ENCODE results near the gene TCERG1L.
"Not testable (repeated sequence)": the region's sequence is repeated elsewhere in the genome, so short reads cannot be mapped to it uniquely, and the experiment has no call there.

TCERG1L gene

DNA sequence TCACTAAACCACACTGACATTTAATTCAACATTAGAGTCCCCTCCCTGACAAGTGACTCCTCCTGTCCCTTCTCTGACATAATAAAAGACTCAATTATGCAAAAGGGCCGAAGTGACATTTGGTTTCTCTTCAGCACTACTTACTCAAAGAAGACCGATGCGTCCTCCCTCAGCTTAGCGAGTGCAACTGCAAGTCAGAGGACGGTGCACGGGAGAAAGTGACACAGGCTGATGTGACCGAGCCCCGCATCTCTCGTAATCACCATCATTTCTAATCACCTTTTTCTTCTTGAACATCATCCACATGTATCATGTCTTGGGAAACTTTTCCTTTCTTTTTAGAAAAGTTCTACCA, 155.7 kb downstream of the TCERG1L start:
- Histone ChIP-seq H3K9me3 (ENCODE audit: control insufficient read depth, insufficient read depth, low read length) (peaks cover 22% of the 10 kb centered on the region), H3K4me3 (ENCODE audit: low read length) (no peak overlapping the region), H3K27me3 (ENCODE audit: control insufficient read depth, insufficient read depth, low read length) (no peaks in the 10 kb centered on the region), H3K4me1 (ENCODE audit: control insufficient read depth, insufficient read depth, low read length) (no peaks in the 10 kb centered on the region), H3K27ac (ENCODE audit: low read length) (no peak overlapping the region), H3K36me3 (ENCODE audit: control insufficient read depth, insufficient read depth, low read length) (no peaks in the 10 kb centered on the region)
- no peak for DNase-seq (ENCODE audit: low read depth, low spot score)
- no CpG with 5 or more reads among the region's 9 CpGs for WGBS (ENCODE audit: insufficient coverage, insufficient read length)

DNA sequence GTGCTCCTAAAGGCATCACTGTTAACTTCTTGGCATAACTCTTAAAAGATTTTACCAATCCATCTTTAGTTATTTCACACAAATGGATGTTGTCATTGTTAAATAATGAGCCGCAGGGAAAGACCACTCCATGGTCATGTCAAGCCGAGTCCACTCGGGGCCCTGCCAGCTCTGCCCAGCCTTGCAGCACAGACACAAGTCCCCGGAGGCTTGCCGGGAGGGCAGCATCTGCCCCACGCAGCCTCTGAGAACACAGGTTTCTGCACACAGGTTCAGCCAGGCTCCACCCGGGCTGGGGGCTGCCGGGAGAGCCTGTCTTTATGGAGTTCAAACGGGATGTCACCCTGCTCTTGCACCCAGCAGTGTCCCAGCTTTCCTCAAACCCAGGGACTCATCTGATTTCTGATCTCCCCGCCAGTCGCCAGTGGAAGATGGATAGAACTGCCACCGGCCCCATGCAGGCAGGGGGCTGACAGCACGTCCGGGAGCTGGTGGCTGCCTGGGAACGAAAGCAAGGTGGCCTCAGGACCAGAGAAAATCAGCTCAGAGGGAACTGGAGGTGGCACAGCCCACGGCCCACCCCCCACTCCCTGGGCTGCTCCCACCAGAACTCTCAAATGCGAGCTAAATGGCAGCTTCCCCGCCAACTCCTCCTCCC, 156.2 kb downstream of the TCERG1L start:
- peaks cover 22% of the 10 kb centered on the region for H3K9me3 ChIP-seq (ENCODE audit: control insufficient read depth, insufficient read depth, low read length)
- H3K27ac ChIP-seq (ENCODE audit: low read length) = no peak overlapping the region
- H3K36me3 ChIP-seq (ENCODE audit: control insufficient read depth, insufficient read depth, low read length) = no peaks in the 10 kb centered on the region
- no peaks in the 10 kb centered on the region for H3K4me1 ChIP-seq (ENCODE audit: control insufficient read depth, insufficient read depth, low read length)
- whole genome bisulfite sequencing (ENCODE audit: insufficient coverage, insufficient read length) = no CpG with 5 or more reads among the region's 18 CpGs
- DNase-seq (ENCODE audit: low read depth, low spot score) = no peak
- H3K27me3 ChIP-seq (ENCODE audit: control insufficient read depth, insufficient read depth, low read length) = no peaks in the 10 kb centered on the region
- H3K4me3 ChIP-seq (ENCODE audit: low read length) = no peak overlapping the region

DNA sequence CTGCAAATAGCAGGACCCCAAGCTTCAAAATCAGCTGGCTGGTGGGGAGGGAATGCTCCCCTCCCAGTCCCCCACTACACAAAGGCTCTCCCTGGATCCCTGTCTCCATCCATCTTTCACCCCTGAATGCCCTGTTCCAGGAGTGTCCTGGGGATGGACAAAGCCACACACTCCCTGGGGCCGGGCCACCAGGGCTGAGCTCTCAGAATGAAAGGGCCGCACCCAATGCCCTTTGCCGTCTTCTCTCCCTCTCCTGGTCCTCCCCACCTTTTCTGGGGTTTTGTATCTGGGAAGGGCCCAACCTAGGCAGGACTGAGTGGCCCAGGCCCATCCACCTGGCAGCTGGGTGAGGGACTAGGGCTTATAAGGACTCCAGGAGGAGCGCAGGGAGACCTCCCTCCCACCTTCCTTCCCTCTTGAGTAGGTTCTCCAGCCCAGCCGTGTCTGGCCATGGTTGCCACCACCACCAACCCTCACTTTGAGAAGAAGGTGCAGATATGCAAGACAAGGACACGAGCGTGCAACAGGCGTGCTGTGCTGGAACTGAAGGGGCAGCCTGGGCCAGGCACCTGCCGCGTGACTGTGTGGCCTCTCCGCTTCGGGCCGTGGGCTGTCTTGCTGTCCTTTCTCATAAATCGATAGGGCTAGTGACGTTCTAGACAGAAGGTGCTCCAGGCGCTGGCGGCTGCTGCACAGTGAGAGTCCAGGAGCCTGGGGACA, 157.1 kb downstream of the TCERG1L start:
- Histone ChIP-seq H3K9me3 (ENCODE audit: control insufficient read depth, insufficient read depth, low read length) (peaks cover 20% of the 10 kb centered on the region), H3K4me1 (ENCODE audit: control insufficient read depth, insufficient read depth, low read length) (no peaks in the 10 kb centered on the region), H3K27me3 (ENCODE audit: control insufficient read depth, insufficient read depth, low read length) (no peaks in the 10 kb centered on the region), H3K4me3 (ENCODE audit: low read length) (no peak overlapping the region), H3K27ac (ENCODE audit: low read length) (no peak overlapping the region), H3K36me3 (ENCODE audit: control insufficient read depth, insufficient read depth, low read length) (no peaks in the 10 kb centered on the region)
- DNase-seq (ENCODE audit: low read depth, low spot score) = no peak
- no CpG with 5 or more reads among the region's 17 CpGs for WGBS (ENCODE audit: insufficient coverage, insufficient read length)

DNA sequence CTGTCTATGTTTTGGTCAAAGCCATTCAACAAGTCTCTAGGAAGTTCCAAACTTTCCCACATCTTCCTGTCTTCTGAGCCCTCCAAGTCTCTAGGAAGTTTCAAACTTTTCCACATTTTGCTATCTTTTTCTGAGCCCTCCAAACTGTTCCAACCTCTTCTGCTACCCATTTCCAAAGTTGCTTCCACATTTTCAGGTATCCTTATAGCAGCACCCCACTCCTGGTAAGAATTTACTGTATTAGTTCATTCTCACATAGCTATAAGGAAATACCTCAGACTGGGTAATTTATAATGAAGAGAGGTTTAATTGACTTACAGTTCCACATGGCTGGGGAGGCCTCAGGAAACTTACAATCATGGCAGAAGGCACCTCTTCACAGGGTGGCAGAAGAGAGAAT, 159.1 kb downstream of the TCERG1L start:
- peaks cover 19% of the 10 kb centered on the region for H3K9me3 ChIP-seq (ENCODE audit: control insufficient read depth, insufficient read depth, low read length)
- not testable (repeated sequence) for H3K27me3 ChIP-seq (ENCODE audit: control insufficient read depth, insufficient read depth, low read length); DNase-seq (ENCODE audit: low read depth, low spot score); H3K27ac ChIP-seq (ENCODE audit: low read length); H3K4me1 ChIP-seq (ENCODE audit: control insufficient read depth, insufficient read depth, low read length); H3K4me3 ChIP-seq (ENCODE audit: low read length); H3K36me3 ChIP-seq (ENCODE audit: control insufficient read depth, insufficient read depth, low read length)

DNA sequence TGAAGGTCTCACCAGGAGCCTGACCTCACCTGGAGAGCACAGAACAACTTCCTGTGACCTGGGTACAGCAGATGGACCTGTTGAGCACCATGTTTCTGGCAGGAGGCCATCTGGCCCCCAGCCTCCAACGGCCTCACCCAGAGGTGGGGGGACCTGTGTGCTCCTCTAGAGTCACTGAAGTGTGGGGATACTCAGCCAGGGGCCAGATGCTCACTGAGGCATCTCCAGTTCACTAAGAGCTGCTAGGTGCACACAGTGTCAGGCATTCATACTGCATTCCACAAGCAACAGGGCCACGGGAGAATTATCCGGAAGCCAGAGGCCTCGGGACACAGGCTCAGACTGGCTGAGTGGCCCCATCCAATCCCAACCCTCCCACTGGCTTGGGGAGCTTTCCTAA, 161.4 kb downstream of the TCERG1L start:
- Histone ChIP-seq H3K9me3 (ENCODE audit: control insufficient read depth, insufficient read depth, low read length) (peaks cover 19% of the 10 kb centered on the region), H3K36me3 (ENCODE audit: control insufficient read depth, insufficient read depth, low read length) (no peaks in the 10 kb centered on the region), H3K4me1 (ENCODE audit: control insufficient read depth, insufficient read depth, low read length) (no peaks in the 10 kb centered on the region), H3K4me3 (ENCODE audit: low read length) (no peak overlapping the region), H3K27me3 (ENCODE audit: control insufficient read depth, insufficient read depth, low read length) (no peaks in the 10 kb centered on the region), H3K27ac (ENCODE audit: low read length) (no peak overlapping the region)
- WGBS (ENCODE audit: insufficient coverage, insufficient read length) = no CpG with 5 or more reads among the region's 4 CpGs
- DNase-seq (ENCODE audit: low read depth, low spot score) = no peak

DNA sequence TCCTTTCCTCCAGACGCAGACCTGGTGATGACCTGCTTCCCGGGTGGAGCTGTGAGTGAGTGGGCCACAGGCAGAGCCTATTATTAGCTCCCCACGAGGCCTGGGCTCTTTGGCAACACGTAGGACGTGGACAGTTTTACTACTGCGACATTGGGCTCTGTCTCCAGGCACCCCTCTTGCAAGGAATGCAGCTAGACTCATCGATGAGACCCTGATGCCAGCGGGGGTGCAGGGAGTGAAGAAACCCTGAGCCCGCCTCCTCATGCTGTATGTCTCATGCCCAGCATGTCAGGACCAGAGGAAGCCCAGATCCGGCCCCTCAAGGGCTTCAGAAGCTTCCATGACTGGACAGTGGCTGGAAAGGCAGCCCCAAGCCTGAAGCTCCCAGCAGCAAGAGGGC, 161.9 kb downstream of the TCERG1L start:
- H3K4me3 ChIP-seq (ENCODE audit: low read length) = no peak overlapping the region
- no peak for DNase-seq (ENCODE audit: low read depth, low spot score)
- no peaks in the 10 kb centered on the region for H3K27me3 ChIP-seq (ENCODE audit: control insufficient read depth, insufficient read depth, low read length)
- H3K4me1 ChIP-seq (ENCODE audit: control insufficient read depth, insufficient read depth, low read length) = no peaks in the 10 kb centered on the region
- no peaks in the 10 kb centered on the region for H3K36me3 ChIP-seq (ENCODE audit: control insufficient read depth, insufficient read depth, low read length)
- no CpG with 5 or more reads among the region's 10 CpGs for WGBS (ENCODE audit: insufficient coverage, insufficient read length)
- peaks cover 19% of the 10 kb centered on the region for H3K9me3 ChIP-seq (ENCODE audit: control insufficient read depth, insufficient read depth, low read length)
- H3K27ac ChIP-seq (ENCODE audit: low read length) = no peak overlapping the region

DNA sequence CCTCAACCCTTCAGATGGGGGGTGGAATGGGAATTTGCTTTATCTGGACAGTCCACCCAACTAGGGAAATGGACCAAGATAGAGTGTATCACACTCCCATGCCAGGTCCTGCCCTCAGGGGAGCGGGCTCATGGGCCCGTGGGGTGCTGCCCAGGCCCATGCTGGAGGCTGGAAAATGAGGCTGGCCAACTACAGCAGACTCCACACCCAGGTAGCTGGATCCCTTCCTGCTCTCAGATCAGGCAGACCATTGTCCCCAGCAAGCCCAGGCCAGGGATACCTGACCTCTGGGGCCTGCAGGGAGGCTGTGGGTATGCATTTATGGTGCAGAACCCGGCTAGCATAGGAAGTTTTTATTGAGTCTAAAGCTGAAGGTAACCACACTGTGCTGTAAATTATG, 162.4 kb downstream of the TCERG1L start:
- no CpG with 5 or more reads among the region's 3 CpGs for WGBS (ENCODE audit: insufficient coverage, insufficient read length)
- no peak overlapping the region for H3K27ac ChIP-seq (ENCODE audit: low read length)
- H3K4me3 ChIP-seq (ENCODE audit: low read length) = no peak overlapping the region
- H3K27me3 ChIP-seq (ENCODE audit: control insufficient read depth, insufficient read depth, low read length) = no peaks in the 10 kb centered on the region
- peaks cover 18% of the 10 kb centered on the region for H3K9me3 ChIP-seq (ENCODE audit: control insufficient read depth, insufficient read depth, low read length)
- DNase-seq (ENCODE audit: low read depth, low spot score) = no peak
- no peaks in the 10 kb centered on the region for H3K36me3 ChIP-seq (ENCODE audit: control insufficient read depth, insufficient read depth, low read length)
- no peaks in the 10 kb centered on the region for H3K4me1 ChIP-seq (ENCODE audit: control insufficient read depth, insufficient read depth, low read length)

DNA sequence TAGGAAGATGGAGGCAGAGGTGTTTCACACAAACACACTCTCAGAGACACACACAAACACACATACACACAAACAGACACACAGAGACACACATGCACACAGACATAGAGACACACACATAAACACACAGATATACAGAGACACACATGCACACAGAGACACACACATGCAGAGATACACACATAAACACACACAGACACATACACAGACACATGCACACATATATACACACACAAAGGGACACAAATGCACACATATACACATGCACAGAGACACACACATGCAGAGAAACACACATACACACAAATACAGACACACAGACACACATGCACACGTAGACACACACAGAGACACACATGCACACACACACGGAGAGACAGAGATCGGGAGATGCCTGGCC, 163.3 kb downstream of the TCERG1L start:
- no CpG with 5 or more reads among the region's 3 CpGs for WGBS (ENCODE audit: insufficient coverage, insufficient read length)
- no peak for DNase-seq (ENCODE audit: low read depth, low spot score)
- Histone ChIP-seq H3K36me3 (ENCODE audit: control insufficient read depth, insufficient read depth, low read length) (no peaks in the 10 kb centered on the region), H3K4me3 (ENCODE audit: low read length) (no peak overlapping the region), H3K9me3 (ENCODE audit: control insufficient read depth, insufficient read depth, low read length) (peaks cover 22% of the 10 kb centered on the region), H3K4me1 (ENCODE audit: control insufficient read depth, insufficient read depth, low read length) (no peaks in the 10 kb centered on the region), H3K27me3 (ENCODE audit: control insufficient read depth, insufficient read depth, low read length) (no peaks in the 10 kb centered on the region), H3K27ac (ENCODE audit: low read length) (no peak overlapping the region)

DNA sequence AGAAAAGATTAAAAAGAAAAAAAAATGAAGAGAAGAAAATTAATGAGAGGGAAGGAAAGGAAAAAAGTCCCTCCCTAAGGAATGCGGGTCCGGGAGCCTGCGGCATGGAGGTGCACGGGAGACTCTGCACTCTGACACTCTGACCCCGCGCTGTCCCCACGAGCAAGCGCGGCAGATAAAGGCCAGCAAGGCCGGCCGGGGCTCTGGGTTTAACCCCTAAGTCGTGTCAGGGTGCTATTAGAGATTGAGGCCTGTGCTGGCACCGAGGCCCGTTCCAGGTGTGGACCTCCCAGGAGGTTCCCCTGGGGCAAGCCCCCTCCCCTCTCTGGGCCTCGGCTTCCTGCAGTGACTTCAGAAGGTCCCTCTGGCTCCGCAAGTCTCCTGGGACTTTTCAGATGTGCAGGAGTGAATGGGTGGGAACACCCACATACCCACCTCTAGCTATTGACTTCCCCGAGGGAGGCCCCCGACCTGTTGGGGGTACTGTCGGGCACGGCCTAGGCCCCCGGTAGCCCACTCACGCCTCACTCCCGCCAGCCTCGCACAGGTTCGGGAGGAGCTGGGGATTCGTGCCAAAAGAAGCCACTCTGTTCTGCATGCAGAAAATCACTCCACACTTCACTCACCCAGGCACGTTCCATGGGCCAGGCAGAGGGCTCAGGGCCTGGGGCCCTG, 164.1 kb downstream of the TCERG1L start:
- Histone ChIP-seq H3K27me3 (ENCODE audit: control insufficient read depth, insufficient read depth, low read length) (no peaks in the 10 kb centered on the region), H3K36me3 (ENCODE audit: control insufficient read depth, insufficient read depth, low read length) (no peaks in the 10 kb centered on the region), H3K9me3 (ENCODE audit: control insufficient read depth, insufficient read depth, low read length) (peaks cover 25% of the 10 kb centered on the region), H3K4me1 (ENCODE audit: control insufficient read depth, insufficient read depth, low read length) (no peaks in the 10 kb centered on the region), H3K27ac (ENCODE audit: low read length) (no peak overlapping the region), H3K4me3 (ENCODE audit: low read length) (no peak overlapping the region)
- WGBS (ENCODE audit: insufficient coverage, insufficient read length) = no CpG with 5 or more reads among the region's 27 CpGs
- DNase-seq (ENCODE audit: low read depth, low spot score) = no peak

DNA sequence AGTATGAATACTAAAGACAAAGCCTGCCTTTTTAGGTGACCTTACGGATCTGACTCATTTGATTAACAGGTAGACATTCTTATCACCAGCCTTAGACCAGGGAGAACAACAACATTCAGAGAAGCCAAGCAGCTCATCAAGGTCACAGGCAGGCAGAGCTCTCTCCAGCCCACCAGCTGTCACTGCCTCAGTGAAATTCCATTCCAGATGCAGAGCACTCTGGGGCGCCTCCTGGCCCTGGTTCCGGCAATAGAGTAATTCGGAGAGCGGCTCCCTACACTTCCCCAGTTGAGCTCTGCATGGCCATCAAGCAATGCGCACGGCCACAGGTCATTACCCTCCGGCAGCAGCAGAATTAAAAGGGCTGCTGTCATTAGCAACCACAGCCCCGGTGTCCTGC, 164.7 kb downstream of the TCERG1L start:
- H3K36me3 ChIP-seq (ENCODE audit: control insufficient read depth, insufficient read depth, low read length) = no peaks in the 10 kb centered on the region
- peaks cover 31% of the 10 kb centered on the region for H3K9me3 ChIP-seq (ENCODE audit: control insufficient read depth, insufficient read depth, low read length)
- WGBS (ENCODE audit: insufficient coverage, insufficient read length) = no CpG with 5 or more reads among the region's 9 CpGs

More for the DNA sequence above, 164.7 kb downstream of the TCERG1L start:
- H3K27me3 ChIP-seq (ENCODE audit: control insufficient read depth, insufficient read depth, low read length) = no peaks in the 10 kb centered on the region
- no peak overlapping the region for H3K4me3 ChIP-seq (ENCODE audit: low read length)
- no peaks in the 10 kb centered on the region for H3K4me1 ChIP-seq (ENCODE audit: control insufficient read depth, insufficient read depth, low read length)
- DNase-seq (ENCODE audit: low read depth, low spot score) = no peak
- H3K27ac ChIP-seq (ENCODE audit: low read length) = no peak overlapping the region

Data from iPS DF 6.9 (cell line).